K562 (cell line): ENCODE measurements around the gene WDR91. TPM values are rescaled to one million over a fixed set of nuclear protein-coding genes. Genes with fewer than 3 reads are reported as not detected.

ENCODE experiments used
- ATAC-seq: fragments of 200-7000 bp; cut with Tn5 transposase; 3 replicates; pipeline ENCODE4 v1.9.1; 2020; ENCODE audit warnings: moderate library complexity
- BruUV-seq: library from RNA; stranded (reverse); fragments of 400-500 nt; replicated peaks from 2 replicates; lab custom pipeline; 2021; lab: Mats Ljungman, UMichigan
- CTCF ChIA-PET: fragments of 300-600 bp; formaldehyde crosslinking; extraction: SDS; loops from one replicate; lab custom pipeline; 2021; ENCODE audit warnings: low intra/inter-chr PET ratio; lab: Yijun Ruan, JAX
- POLR2A ChIA-PET: fragments of 300-600, 350-650 bp; sonication (Branson Sonifier 250); formaldehyde crosslinking; extraction: SDS; loops from one replicate; lab custom pipeline; 2021; ENCODE audit warnings: antibody characterized with exemption, inconsistent platforms; lab: Yijun Ruan, JAX
- DNase-seq, 4 experiments: peaks; one replicate each; pipeline versions ENCODE4 v3.0.0 to v3.0.0-alpha.2; 2011 to 2018; ENCODE audit warnings: low spot score in 3 of 4, mixed read lengths in 3 of 4; ENCODE audit errors: extremely low read depth in 1 of 4
- FAIRE-seq: peaks from 2 replicates; lab custom pipeline; 2011; peaks lifted over from hg19 to GRCh38; lab: Jason Lieb, UNC
- H2AFZ ChIP-seq: 2 replicates; pipeline ENCODE4 v1.6.0; 2011; ENCODE audit warnings: low read depth, low read length, control low read depth, inconsistent platforms
- H3K27ac ChIP-seq: fragments of 200-600 bp; 3 replicates; pipeline ENCODE4 v1.8.0; 2011; ENCODE audit warnings: low read depth, mild to moderate bottlenecking, control low read depth, inconsistent platforms, low read length, moderate library complexity, mixed read lengths; ENCODE audit errors: extremely low read depth
- H3K27me3 ChIP-seq, 2 experiments: fragments of 300-600 bp in 1 of 2; 2 replicates in 1 of 2; 3 replicates in 1 of 2; pipeline versions ENCODE4 v1.6.0 to v1.8.0; 2011; ENCODE audit warnings: inconsistent platforms in 2 of 2, low read length in 2 of 2, mild to moderate bottlenecking in 1 of 2, mixed read lengths in 1 of 2, moderate library complexity in 1 of 2; ENCODE audit not compliant: control insufficient read depth in 2 of 2, insufficient read depth in 2 of 2
- H3K36me3 ChIP-seq: fragments of 300-600 bp; 3 replicates; pipeline ENCODE4 v1.8.0; 2011; ENCODE audit warnings: mild to moderate bottlenecking, low read length, inconsistent platforms; ENCODE audit not compliant: control insufficient read depth, insufficient read depth
- H3K4me1 ChIP-seq, 2 experiments: fragments of 200-600 bp in 1 of 2; replicated peaks in 1 of 2; 2 replicates in 1 of 2; 3 replicates in 1 of 2; pipeline versions ENCODE4 v1.5.1 to v1.8.0; 2011; ENCODE audit warnings: inconsistent platforms in 2 of 2, low read length in 2 of 2, mild to moderate bottlenecking in 1 of 2, mixed read lengths in 1 of 2, moderate library complexity in 1 of 2; ENCODE audit not compliant: control insufficient read depth in 2 of 2, insufficient read depth in 2 of 2
- H3K4me2 ChIP-seq: 2 replicates; pipeline ENCODE4 v1.6.1; 2011; ENCODE audit warnings: low read length, control low read depth, inconsistent platforms, mixed read lengths; ENCODE audit not compliant: insufficient read depth
- H3K4me3 ChIP-seq: fragments of 200-600 bp; sonication (generic), shearing (Covaris generic); 2 replicates; pipeline ENCODE4 v1.5.1; 2016; ENCODE audit warnings: control low read depth, inconsistent platforms
- H3K79me2 ChIP-seq: fragments of 200-600 bp; 3 replicates; pipeline ENCODE4 v1.8.0; 2011; ENCODE audit warnings: low read length, inconsistent platforms; ENCODE audit not compliant: control insufficient read depth, insufficient read depth
- H3K9ac ChIP-seq, 2 experiments: 2 replicates each; pipeline versions ENCODE4 v1.6.0 to v1.6.1; 2011; ENCODE audit warnings: low read depth in 2 of 2, low read length in 2 of 2, control low read depth in 1 of 2, inconsistent platforms in 1 of 2, mild to moderate bottlenecking in 1 of 2, mixed read lengths in 1 of 2; ENCODE audit not compliant: insufficient read depth in 1 of 2
- H3K9me1 ChIP-seq: one replicate; pipeline ENCODE4 v1.6.0; 2011; ENCODE audit warnings: inconsistent platforms, mild to moderate bottlenecking, low read length, moderate library complexity; ENCODE audit not compliant: control insufficient read depth, insufficient read depth
- H3K9me3 ChIP-seq: replicated peaks from 2 replicates; pipeline ENCODE4 v1.5.1; 2011; ENCODE audit warnings: low read depth, low read length, inconsistent platforms; ENCODE audit not compliant: control insufficient read depth, insufficient read depth
- H4K20me1 ChIP-seq: replicated peaks from 2 replicates; pipeline ENCODE4 v1.6.1; 2011; ENCODE audit warnings: low read length, inconsistent platforms, mixed read lengths; ENCODE audit not compliant: control insufficient read depth, insufficient read depth
- E2F6 ChIP-seq, 2 experiments: IDR thresholded peaks; 2 replicates each; pipeline ENCODE4 v1.6.1; 2011; ENCODE audit warnings: borderline replicate concordance in 1 of 2, control low read depth in 1 of 2, low read depth in 1 of 2, low read length in 1 of 2, mild to moderate bottlenecking in 1 of 2, mixed read lengths in 1 of 2, moderate library complexity in 1 of 2; ENCODE audit not compliant: insufficient read depth in 1 of 2, insufficient read length in 1 of 2, poor library complexity in 1 of 2, severe bottlenecking in 1 of 2; ENCODE audit errors: extremely low read depth in 1 of 2
- GABPB2 ChIP-seq: fragments of 250-450 bp; sonication (Bioruptor Pico); conservative IDR thresholded peaks from 2 replicates; pipeline ENCODE4 v1.5.1; 2021; ENCODE audit warnings: mild to moderate bottlenecking
- ILK ChIP-seq: fragments of 450-650 bp; IDR thresholded peaks from 2 replicates; pipeline ENCODE4 v1.6.1; 2016; ENCODE audit warnings: missing genetic modification characterization, low read depth, mild to moderate bottlenecking, missing compliant biosample characterization, moderate library complexity, borderline replicate concordance
- JUNB ChIP-seq: fragments of 450-650 bp; formaldehyde crosslinking; conservative IDR thresholded peaks from 2 replicates; pipeline ENCODE4 v1.4.0; 2020; ENCODE audit warnings: mild to moderate bottlenecking
- MCM7 ChIP-seq, 2 experiments: fragments of 450-650 bp; IDR thresholded peaks; 2 replicates each; pipeline ENCODE4 v1.6.1; 2016 to 2018
- POLR2AphosphoS5 ChIP-seq: IDR thresholded peaks from 2 replicates; pipeline ENCODE4 v1.6.1; 2011; ENCODE audit warnings: mild to moderate bottlenecking, low read depth, low read length, moderate library complexity; ENCODE audit not compliant: control insufficient read depth, insufficient read depth
- RHOXF2B ChIP-seq: fragments of 250-450 bp; sonication (Bioruptor Pico); conservative IDR thresholded peaks from 2 replicates; pipeline ENCODE4 v1.5.1; 2021
- TCF7L2 ChIP-seq: fragments of 150-350 bp; IDR thresholded peaks from 2 replicates; pipeline ENCODE4 v1.6.1; 2016; ENCODE audit warnings: low read depth, mild to moderate bottlenecking, low read length, moderate library complexity
- VEZF1 ChIP-seq: fragments of 200-800 bp; sonication (Bioruptor generic); IDR thresholded peaks from 2 replicates; pipeline ENCODE4 v1.6.1; 2017; ENCODE audit warnings: missing genetic modification characterization, missing compliant biosample characterization
- ZNF445 ChIP-seq: fragments of 250-450 bp; sonication (Bioruptor Pico); IDR thresholded peaks from 2 replicates; pipeline ENCODE4 v1.4.0; 2020; ENCODE audit warnings: low read depth, mild to moderate bottlenecking, moderate library complexity
- ZNF589 ChIP-seq: fragments of 200-800 bp; sonication (Bioruptor generic); IDR thresholded peaks from 2 replicates; pipeline ENCODE4 v1.6.1; 2016; ENCODE audit warnings: low read depth, missing genetic modification characterization, missing compliant biosample characterization
- WGBS: fragments of 100-300 bp; shearing (Covaris generic); methylation state at CpG from one replicate; pipeline ENCODE4 v1.1.6; 2016; ENCODE audit warnings: low coverage, mixed read lengths; ENCODE audit not compliant: insufficient coverage; ENCODE audit errors: missing lambda C conversion rate; 5-methylcytosine and 5-hydroxymethylcytosine counted together
- in situ Hi-C: fragments of 300-500 bp; cut with MboI; formaldehyde crosslinking; loops from 4 replicates; pipeline ENCODE4 v1.15.0; 2018; ENCODE audit warnings: inconsistent platforms, mixed read lengths
- intact Hi-C: fragments of 100-400 bp; cut with micrococcal nuclease; formaldehyde crosslinking; loops from 2 replicates; pipeline ENCODE4 v1.14.2; 2022
- polyA plus RNA-seq, 8 experiments: library from polyadenylated mRNA; depleted of rRNA in 4 of 8; stranded (reverse) in 5 of 8; unstranded in 3 of 8; fragments of >200 nt; fragmentation: Nextera tagmentation in 2 of 8; fragmentation: Illumina TruSeq in 1 of 8; extraction: Ambion mirVana in 2 of 8; extraction: Trizol in 1 of 8; gene quantifications; 2 replicates each; pipeline versions ENCODE4 v1.2.1 to v1.2.3, GENCODE V29; 2011 to 2014; ENCODE audit warnings: inconsistent platforms in 1 of 8, missing spikeins in 1 of 8
- total RNA-seq, 7 experiments: library from RNA; depleted of rRNA in 6 of 7; stranded (reverse); fragments of >200 nt in 6 of 7; fragmentation: Illumina TruSeq in 2 of 7; extraction: Trizol in 2 of 7; gene quantifications; 2 replicates each; pipeline versions ENCODE4 v1.2.1 to v1.2.3, GENCODE V29; 2011 to 2021; ENCODE audit warnings: low replicate concordance in 1 of 7
- TF ChIP-seq, protein P1 (sequence below), 2 experiments: IDR thresholded peaks in 1 of 2; conservative IDR thresholded peaks in 1 of 2; 2 replicates each; pipeline ENCODE4 v1.6.1; 2016; ENCODE audit warnings: low read depth in 2 of 2, mild to moderate bottlenecking in 1 of 2, missing compliant biosample characterization in 1 of 2, missing genetic modification characterization in 1 of 2, moderate library complexity in 1 of 2

The WDR91 gene
- total and polyA plus RNA-seq, 9 of the 15 experiments (the other 6 are each of a cell fraction or from before 2014, with no cell fraction given): 1.9 to 18.2 (median 9.8) TPM

DNA sequence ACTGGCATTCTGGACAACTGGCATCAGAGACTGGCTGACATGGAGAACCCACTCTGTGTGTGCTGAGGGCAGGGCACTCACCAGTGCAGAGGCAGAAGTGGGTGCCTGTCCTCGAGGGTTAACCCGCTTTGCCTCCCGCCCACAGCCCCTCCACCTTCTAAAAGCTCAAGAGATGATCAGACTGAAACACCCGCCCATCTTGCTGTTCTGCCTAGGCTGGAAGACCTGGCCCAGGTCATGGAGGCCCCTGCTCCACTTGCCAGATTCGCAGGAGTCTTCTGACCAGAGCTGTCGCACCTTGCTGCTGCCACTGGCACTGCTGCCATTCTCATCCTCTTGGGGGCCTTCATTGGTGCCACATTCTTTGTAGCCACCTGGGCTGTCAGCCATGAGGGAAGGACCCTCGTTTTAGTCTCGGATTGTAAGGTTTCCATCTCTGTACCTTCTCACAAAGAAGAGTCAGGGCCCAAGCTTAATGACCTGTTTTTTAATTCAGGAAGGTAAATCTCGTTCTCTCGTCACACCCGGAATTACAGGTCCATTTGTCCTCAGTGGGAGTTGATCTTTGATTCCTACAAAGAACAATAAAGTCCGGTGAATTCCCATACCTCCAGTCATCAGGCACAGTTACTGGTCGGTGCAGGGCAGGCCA lies 42.7 kb downstream of the WDR91 start (continued):
- TF ChIP-seq TCF7L2 (no peak), RHOXF2B (no peak), JUNB (CRISPR knock-in tag) (no peak), ILK (tag) (no peak)

- no peak overlapping the region for H3K4me3 ChIP-seq
- H4K20me1 ChIP-seq: 0 out of 2 replicates have a peak, but pooled peaks cover 5% of the 10 kb centered on the region
- H3K27me3 ChIP-seq: no peaks in the 10 kb centered on the region
- CTCF ChIA-PET: no interaction called here
- H3K4me1 ChIP-seq: peaks cover 15 to 30% of the 10 kb centered on the region in 2 experiments; a peak in 4 of 5 replicates
- intact Hi-C loops: no loop called here
- no peak overlapping the region; the same call in 2 of the 3 replicates for H3K27ac ChIP-seq
- peak; percentile 71 to 75 (median 73) for DNase-seq
- H3K9ac ChIP-seq: peak overlapping the region in 1 of 2 experiments; percentile 56; a peak in 1 of 4 replicates
- H3K36me3 ChIP-seq: peaks cover 53% of the 10 kb centered on the region
- no TSS peak for BruUV-seq
- no peaks in the 10 kb centered on the region for H3K9me1 ChIP-seq
- ATAC-seq: no peak
- H3K79me2 ChIP-seq: peaks cover 33% of the 10 kb centered on the region
- 0 out of 2 replicates have a peak overlapping the region, but pooled peaks have one; percentile 88 for H3K4me2 ChIP-seq
- no peak overlapping the region for H2AFZ ChIP-seq
- in situ Hi-C loops: no loop called here
- 0 out of 2 replicates have a peak, but pooled peaks cover 2% of the 10 kb centered on the region for H3K9me3 ChIP-seq
- no peak for FAIRE-seq
- POLR2A ChIA-PET: interaction anchor here (0.6 to 0.8 kb wide), 2 partner anchors 10 to 751 kb away, joined by 3 to 4 read pairs; no protein-coding TSS in a partner anchor
- WGBS: 78% methylated on average over 6 of the region's 9 CpGs
- no peak for TF ChIP-seq MCM7 (IDR thresholded peaks at IDR 0.05)
- peak; percentile 27; the same call in 1 of the 2 replicates for TF ChIP-seq POLR2AphosphoS5
- no peak for TF ChIP-seq ZNF445 (CRISPR knock-in tag)
- TF ChIP-seq GABPB2 (CRISPR knock-in tag): no peak
- TF ChIP-seq VEZF1 (CRISPR knock-in tag): peak; percentile 63
- TF ChIP-seq, protein P1, sequence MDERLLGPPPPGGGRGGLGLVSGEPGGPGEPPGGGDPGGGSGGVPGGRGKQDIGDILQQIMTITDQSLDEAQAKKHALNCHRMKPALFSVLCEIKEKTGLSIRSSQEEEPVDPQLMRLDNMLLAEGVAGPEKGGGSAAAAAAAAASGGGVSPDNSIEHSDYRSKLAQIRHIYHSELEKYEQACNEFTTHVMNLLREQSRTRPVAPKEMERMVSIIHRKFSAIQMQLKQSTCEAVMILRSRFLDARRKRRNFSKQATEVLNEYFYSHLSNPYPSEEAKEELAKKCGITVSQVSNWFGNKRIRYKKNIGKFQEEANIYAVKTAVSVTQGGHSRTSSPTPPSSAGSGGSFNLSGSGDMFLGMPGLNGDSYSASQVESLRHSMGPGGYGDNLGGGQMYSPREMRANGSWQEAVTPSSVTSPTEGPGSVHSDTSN (CRISPR knock-in tag; IDR thresholded peaks at IDR 0.05; ENCODE audit: low read depth): 0 out of 2 replicates have a peak, but pooled peaks have one; percentile 26
- TF ChIP-seq, protein P1 (tag; conservative IDR thresholded peaks at IDR 0.05; ENCODE audit: low read depth): no peak
- no peak for TF ChIP-seq E2F6 (IDR thresholded peaks at IDR 0.05; ENCODE audit: borderline replicate concordance in 1 of 2, extremely low read depth in 1 of 2, insufficient read depth in 1 of 2, insufficient read length in 1 of 2, low read depth in 1 of 2, low read length in 1 of 2, poor library complexity in 1 of 2, severe bottlenecking in 1 of 2)
- TF ChIP-seq ZNF589 (CRISPR knock-in tag): no peak
Observed at GRCh38 chr7:135168001-135168400, 43.3 kb downstream of the WDR91 start.
